Astrocyte (in vitro differentiated cells and primary cell): Measurements from ENCODE around the gene THRSP.

Source experiments
- EZH2 ChIP-seq: IDR thresholded peaks from 2 replicates; pipeline ENCODE4 v1.6.1; 2012; ENCODE audit warnings: mild to moderate bottlenecking, low read length, inconsistent platforms; ENCODE audit not compliant: insufficient read depth
- TF ChIP-seq, protein P1 (sequence below): IDR thresholded peaks from 2 replicates; pipeline ENCODE4 v1.5.1; 2011; ENCODE audit warnings: low read depth, mild to moderate bottlenecking, inconsistent platforms, low read length, moderate library complexity; ENCODE audit not compliant: insufficient read depth

DNA sequence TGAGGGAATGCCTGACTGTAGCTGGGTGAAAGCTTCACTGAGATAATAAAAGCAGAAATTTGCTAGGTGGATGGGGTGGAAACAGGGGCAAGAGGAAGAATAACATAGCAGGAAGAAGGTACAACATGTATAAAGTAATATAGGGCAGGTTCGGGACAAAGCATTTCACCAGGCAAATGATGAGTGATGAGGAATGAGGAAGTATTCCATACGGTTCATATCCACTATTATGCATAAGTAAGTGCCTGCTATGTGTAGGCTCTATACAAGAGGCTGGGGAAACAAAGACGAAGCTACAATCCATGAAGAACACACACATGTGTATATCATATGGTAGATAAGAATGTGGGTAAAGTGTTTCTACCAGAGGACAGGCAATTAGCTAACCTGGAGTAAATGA lies 8.1 kb downstream of the THRSP start:
- TF ChIP-seq, protein P1, sequence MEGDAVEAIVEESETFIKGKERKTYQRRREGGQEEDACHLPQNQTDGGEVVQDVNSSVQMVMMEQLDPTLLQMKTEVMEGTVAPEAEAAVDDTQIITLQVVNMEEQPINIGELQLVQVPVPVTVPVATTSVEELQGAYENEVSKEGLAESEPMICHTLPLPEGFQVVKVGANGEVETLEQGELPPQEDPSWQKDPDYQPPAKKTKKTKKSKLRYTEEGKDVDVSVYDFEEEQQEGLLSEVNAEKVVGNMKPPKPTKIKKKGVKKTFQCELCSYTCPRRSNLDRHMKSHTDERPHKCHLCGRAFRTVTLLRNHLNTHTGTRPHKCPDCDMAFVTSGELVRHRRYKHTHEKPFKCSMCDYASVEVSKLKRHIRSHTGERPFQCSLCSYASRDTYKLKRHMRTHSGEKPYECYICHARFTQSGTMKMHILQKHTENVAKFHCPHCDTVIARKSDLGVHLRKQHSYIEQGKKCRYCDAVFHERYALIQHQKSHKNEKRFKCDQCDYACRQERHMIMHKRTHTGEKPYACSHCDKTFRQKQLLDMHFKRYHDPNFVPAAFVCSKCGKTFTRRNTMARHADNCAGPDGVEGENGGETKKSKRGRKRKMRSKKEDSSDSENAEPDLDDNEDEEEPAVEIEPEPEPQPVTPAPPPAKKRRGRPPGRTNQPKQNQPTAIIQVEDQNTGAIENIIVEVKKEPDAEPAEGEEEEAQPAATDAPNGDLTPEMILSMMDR: no peak
- no peak for TF ChIP-seq EZH2
